Gastroesophageal sphincter (tissue), 4 donors: Measurements from ENCODE around the gene DDX3X. TPM values are rescaled to one million over a fixed set of nuclear protein-coding genes. Genes with fewer than 3 reads are reported as not detected.

Experiments used
- ATAC-seq: fragments of 150-250 bp; one replicate; pipeline ENCODE4 v1.9.1; 2016; ENCODE audit warnings: mild to moderate bottlenecking, moderate library complexity
- H3K27ac ChIP-seq, 4 donors: fragments of 200-600 bp; sonication (generic) in 3 of 4; 1 replicate in 3 of 4; 2 replicates in 1 of 4; pipeline ENCODE4 v1.5.1; 2016 to 2019
- H3K27me3 ChIP-seq: fragments of 200-600 bp; sonication (generic); one replicate; pipeline ENCODE4 v1.5.1; 2019
- H3K36me3 ChIP-seq, 2 donors: fragments of 200-600 bp; sonication (generic); one replicate each; pipeline ENCODE4 v1.5.1; 2019; ENCODE audit warnings: control low read depth in 1 of 2
- H3K4me1 ChIP-seq, 3 donors: fragments of 200-600 bp; sonication (generic); 1 replicate in 2 of 3; 2 replicates in 1 of 3; pipeline ENCODE4 v1.5.1; 2016 to 2019; ENCODE audit warnings: control low read depth in 2 of 3
- H3K4me3 ChIP-seq, 2 donors: fragments of 200-600 bp; sonication (generic); one replicate each; pipeline ENCODE4 v1.5.1; 2019; ENCODE audit warnings: mild to moderate bottlenecking in 1 of 2, moderate library complexity in 1 of 2
- H3K9me3 ChIP-seq, 3 donors: fragments of 200-600 bp; sonication (generic); one replicate each; pipeline ENCODE4 v1.5.1; 2017 to 2019; ENCODE audit warnings: control low read depth in 2 of 3
- CTCF ChIP-seq, 4 experiments: fragments of 200-600 bp in 2 of 4; fragments of 450-650 bp in 2 of 4; sonication (generic) in 1 of 4; IDR thresholded peaks; one replicate each; pipeline ENCODE4 v1.5.1; 2017 to 2019; ENCODE audit warnings: antibody characterized with exemption in 4 of 4, mild to moderate bottlenecking in 2 of 4, moderate library complexity in 2 of 4
- EP300 ChIP-seq: sonication (generic); formaldehyde crosslinking; IDR thresholded peaks from one replicate; pipeline ENCODE4 v1.6.1; 2017; ENCODE audit warnings: antibody characterized with exemption, mild to moderate bottlenecking
- POLR2A ChIP-seq, 2 donors: fragments of 450-650 bp; IDR thresholded peaks; one replicate each; pipeline ENCODE4 v1.6.1; 2017; ENCODE audit warnings: antibody characterized with exemption in 2 of 2, mild to moderate bottlenecking in 2 of 2, moderate library complexity in 1 of 2
- POLR2AphosphoS5 ChIP-seq: sonication (generic); formaldehyde crosslinking; IDR thresholded peaks from one replicate; pipeline ENCODE4 v1.6.1; 2017; ENCODE audit warnings: antibody characterized with exemption
- WGBS, 2 donors: methylation state at CpG; one replicate each; pipeline ENCODE4 v1.1.5; 2018; ENCODE audit warnings: low coverage in 1 of 2; 5-methylcytosine and 5-hydroxymethylcytosine counted together
- total RNA-seq, 4 donors: library from RNA; depleted of rRNA; stranded (reverse); fragments of >200 nt; gene quantifications; one replicate each; pipeline ENCODE4 v1.1.0, GENCODE V29; 2016

Gene DDX3X
- total RNA-seq, 4 donors from 2014 or later: 226 to 385 (median 318) TPM

GRCh38 chrX:41329101-41329500, 4.9 kb upstream of the DDX3X start:
- Histone ChIP-seq H3K4me1 (no peaks in the 10 kb centered on the region), H3K4me3 (no peak overlapping the region), H3K9me3 (no peaks in the 10 kb centered on the region), H3K27me3 (no peaks in the 10 kb centered on the region), H3K27ac (no peak overlapping the region), H3K36me3 (no peaks in the 10 kb centered on the region)
- 80 to 95% methylated on average over 1 to 2 of the region's 3 CpGs for WGBS, 2 donors
- TF ChIP-seq POLR2AphosphoS5: no peak
- TF ChIP-seq EP300: no peak
- TF ChIP-seq POLR2A (IDR thresholded peaks at IDR 0.05): no peak
- TF ChIP-seq CTCF (IDR thresholded peaks at IDR 0.05): no peak
- ATAC-seq: no peak

GRCh38 chrX:41332005-41332404, 2.0 kb upstream of the DDX3X start:
- 37 to 60% methylated on average over 3 to 4 of the region's 4 CpGs for WGBS, 2 donors
- TF ChIP-seq EP300: no peak
- TF ChIP-seq CTCF (IDR thresholded peaks at IDR 0.05): no peak
- no peak for TF ChIP-seq POLR2AphosphoS5
- TF ChIP-seq POLR2A (IDR thresholded peaks at IDR 0.05): no peak
- Histone ChIP-seq H3K4me3 (peak overlapping the region; percentile 82 to 99), H3K9me3 (no peaks in the 10 kb centered on the region), H3K36me3 (no peaks in the 10 kb centered on the region), H3K27ac (peak overlapping the region; percentile 25 to 100 (median 99)), H3K27me3 (no peaks in the 10 kb centered on the region), H3K4me1 (no peaks in the 10 kb centered on the region)
- no peak for ATAC-seq

- Histone ChIP-seq H3K36me3 (no peaks in the 10 kb centered on the region), H3K4me1 (no peaks in the 10 kb centered on the region), H3K27me3 (no peaks in the 10 kb centered on the region), H3K27ac (peak overlapping the region; percentile 98 to 100 (median 100)), H3K9me3 (no peaks in the 10 kb centered on the region), H3K4me3 (peak overlapping the region; percentile 82 to 99)
- WGBS, 2 donors: 2 to 36% methylated on average over 8 of the region's 30 CpGs
- TF ChIP-seq POLR2A (IDR thresholded peaks at IDR 0.05): no peak
- no peak for TF ChIP-seq CTCF (IDR thresholded peaks at IDR 0.05)
- no peak for TF ChIP-seq EP300
- no peak for TF ChIP-seq POLR2AphosphoS5
- ATAC-seq: peak; percentile 0
Observed at GRCh38 chrX:41332408-41333002, 1.5 kb upstream of the DDX3X start.

GRCh38 chrX:41333003-41333743, 789 bp upstream of the DDX3X start:
- Histone ChIP-seq H3K9me3 (no peaks in the 10 kb centered on the region), H3K4me1 (peaks cover 0 to 5% (median 0%) of the 10 kb centered on the region in 3 donors), H3K36me3 (no peaks in the 10 kb centered on the region), H3K27ac (peak overlapping the region; percentile 98 to 100 (median 100)), H3K27me3 (no peaks in the 10 kb centered on the region), H3K4me3 (peak overlapping the region; percentile 82 to 99)
- TF ChIP-seq POLR2A (IDR thresholded peaks at IDR 0.05) (peak; percentile 49 to 59), POLR2AphosphoS5 (peak; percentile 33), EP300 (no peak), CTCF (IDR thresholded peaks at IDR 0.05) (peak in 1 of 4 experiments; percentile 16)
- 0% methylated on average over 6 of the region's 64 CpGs; no CpG with 5 or more reads in 1 of the 2 donors for WGBS, 2 donors
- ATAC-seq: peak; percentile 66
